ENCODE results near the gene TNFRSF13B.

GRCh38 chr17:16929757-16930520, 42.0 kb downstream of the TNFRSF13B start:
- TF ChIP-seq, protein P1, sequence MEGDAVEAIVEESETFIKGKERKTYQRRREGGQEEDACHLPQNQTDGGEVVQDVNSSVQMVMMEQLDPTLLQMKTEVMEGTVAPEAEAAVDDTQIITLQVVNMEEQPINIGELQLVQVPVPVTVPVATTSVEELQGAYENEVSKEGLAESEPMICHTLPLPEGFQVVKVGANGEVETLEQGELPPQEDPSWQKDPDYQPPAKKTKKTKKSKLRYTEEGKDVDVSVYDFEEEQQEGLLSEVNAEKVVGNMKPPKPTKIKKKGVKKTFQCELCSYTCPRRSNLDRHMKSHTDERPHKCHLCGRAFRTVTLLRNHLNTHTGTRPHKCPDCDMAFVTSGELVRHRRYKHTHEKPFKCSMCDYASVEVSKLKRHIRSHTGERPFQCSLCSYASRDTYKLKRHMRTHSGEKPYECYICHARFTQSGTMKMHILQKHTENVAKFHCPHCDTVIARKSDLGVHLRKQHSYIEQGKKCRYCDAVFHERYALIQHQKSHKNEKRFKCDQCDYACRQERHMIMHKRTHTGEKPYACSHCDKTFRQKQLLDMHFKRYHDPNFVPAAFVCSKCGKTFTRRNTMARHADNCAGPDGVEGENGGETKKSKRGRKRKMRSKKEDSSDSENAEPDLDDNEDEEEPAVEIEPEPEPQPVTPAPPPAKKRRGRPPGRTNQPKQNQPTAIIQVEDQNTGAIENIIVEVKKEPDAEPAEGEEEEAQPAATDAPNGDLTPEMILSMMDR (IDR thresholded peaks at IDR 0.05): no peak
- no peak for TF ChIP-seq EP300 (IDR thresholded peaks at IDR 0.05)
